H9 (cell line): Measurements from ENCODE around the gene PACS1. TPM values are rescaled to one million over a fixed set of nuclear protein-coding genes. Genes with fewer than 3 reads are reported as not detected.

Experiments
- DNase-seq: peaks from one replicate; pipeline ENCODE4 v3.0.0-alpha.2; 2017
- H2AFZ ChIP-seq: one replicate; pipeline ENCODE4 v1.6.1; 2013; ENCODE audit warnings: mild to moderate bottlenecking, low read length, control low read depth, moderate library complexity
- H2AK5ac ChIP-seq: 2 replicates; pipeline ENCODE4 v1.6.1; 2013; ENCODE audit warnings: low read length, control low read depth, mixed read lengths; ENCODE audit not compliant: insufficient read length
- H2BK120ac ChIP-seq: one replicate; pipeline ENCODE4 v1.6.1; 2013; ENCODE audit warnings: low read depth, mild to moderate bottlenecking, low read length, control low read depth, inconsistent platforms; ENCODE audit not compliant: poor library complexity, severe bottlenecking
- H2BK12ac ChIP-seq: 2 replicates; pipeline ENCODE4 v1.6.1; 2013; ENCODE audit warnings: low read length, control low read depth, mixed read lengths, low read depth; ENCODE audit not compliant: insufficient read length
- H2BK15ac ChIP-seq: 2 replicates; pipeline ENCODE4 v1.6.1; 2013; ENCODE audit warnings: low read depth, low read length, control low read depth
- H2BK20ac ChIP-seq: one replicate; pipeline ENCODE4 v1.6.1; 2013; ENCODE audit warnings: low read depth, mild to moderate bottlenecking, low read length, control low read depth, inconsistent platforms; ENCODE audit not compliant: poor library complexity, severe bottlenecking
- H2BK5ac ChIP-seq: 2 replicates; pipeline ENCODE4 v1.6.1; 2013; ENCODE audit warnings: low read length, control low read depth, mixed read lengths; ENCODE audit not compliant: insufficient read length
- H3K14ac ChIP-seq: 2 replicates; pipeline ENCODE4 v1.6.1; 2013; ENCODE audit warnings: low read length, control low read depth; ENCODE audit not compliant: insufficient read depth
- H3K18ac ChIP-seq: 2 replicates; pipeline ENCODE4 v1.6.1; 2013; ENCODE audit warnings: low read depth, mild to moderate bottlenecking, mixed read lengths, low read length, control low read depth; ENCODE audit not compliant: insufficient read length
- H3K23ac ChIP-seq: 2 replicates; pipeline ENCODE4 v1.6.1; 2013; ENCODE audit warnings: low read length, control low read depth, mixed read lengths, low read depth; ENCODE audit not compliant: insufficient read length
- H3K23me2 ChIP-seq: 2 replicates; pipeline ENCODE4 v1.6.1; 2013; ENCODE audit warnings: low read depth, mild to moderate bottlenecking, mixed read lengths, low read length, control low read depth; ENCODE audit not compliant: insufficient read length, poor library complexity, severe bottlenecking
- H3K27ac ChIP-seq: 2 replicates; pipeline ENCODE4 v1.5.1; 2013; ENCODE audit warnings: low read length, control low read depth, mixed read lengths, low read depth; ENCODE audit not compliant: insufficient read length
- H3K27me3 ChIP-seq: 2 replicates; pipeline ENCODE4 v1.6.1; 2013; ENCODE audit warnings: low read length, control low read depth, inconsistent platforms; ENCODE audit not compliant: insufficient read depth
- H3K4ac ChIP-seq: 2 replicates; pipeline ENCODE4 v1.6.1; 2013; ENCODE audit warnings: low read depth, mild to moderate bottlenecking, control low read depth, inconsistent platforms, low read length, moderate library complexity
- H3K4me1 ChIP-seq: 2 replicates; pipeline ENCODE4 v1.6.1; 2013; ENCODE audit warnings: low read length, control low read depth, inconsistent platforms; ENCODE audit not compliant: insufficient read depth
- H3K4me2 ChIP-seq: 2 replicates; pipeline ENCODE4 v1.6.1; 2013; ENCODE audit warnings: low read length, control low read depth, mixed read lengths; ENCODE audit not compliant: insufficient read length, insufficient read depth
- H3K56ac ChIP-seq: 2 replicates; pipeline ENCODE4 v1.6.1; 2013; ENCODE audit warnings: low read depth, mild to moderate bottlenecking, mixed read lengths, low read length, control low read depth; ENCODE audit not compliant: insufficient read length
- H3K79me1 ChIP-seq: 2 replicates; pipeline ENCODE4 v1.6.1; 2013; ENCODE audit warnings: low read depth, mild to moderate bottlenecking, moderate library complexity, low read length, control low read depth, inconsistent platforms; ENCODE audit not compliant: insufficient read depth, poor library complexity, severe bottlenecking
- H3K79me2 ChIP-seq: 2 replicates; pipeline ENCODE4 v1.6.1; 2013; ENCODE audit warnings: low read length, control low read depth, inconsistent platforms; ENCODE audit not compliant: insufficient read depth
- H3K9ac ChIP-seq: 2 replicates; pipeline ENCODE4 v1.6.1; 2013; ENCODE audit warnings: low read length, control low read depth, mixed read lengths; ENCODE audit not compliant: insufficient read length; ENCODE audit errors: extremely low read depth
- H3K9me3 ChIP-seq: one replicate; pipeline ENCODE4 v1.6.1; 2013; ENCODE audit warnings: low read depth, low read length, inconsistent platforms; ENCODE audit not compliant: control insufficient read depth
- H3T11ph ChIP-seq: one replicate; pipeline ENCODE4 v1.6.1; 2013; ENCODE audit warnings: mild to moderate bottlenecking, low read length, control low read depth, inconsistent platforms
- H4K20me1 ChIP-seq: one replicate; pipeline ENCODE4 v1.6.1; 2013; ENCODE audit not compliant: control insufficient read depth, insufficient read length, insufficient read depth
- H4K5ac ChIP-seq: 2 replicates; pipeline ENCODE4 v1.6.1; 2013; ENCODE audit warnings: low read depth, mild to moderate bottlenecking, mixed read lengths, low read length, control low read depth; ENCODE audit not compliant: insufficient read length
- H4K8ac ChIP-seq: replicated peaks from 2 replicates; pipeline ENCODE4 v1.6.1; 2013; ENCODE audit warnings: low read length, control low read depth, mixed read lengths, low read depth; ENCODE audit not compliant: insufficient read length
- H4K91ac ChIP-seq: 2 replicates; pipeline ENCODE4 v1.6.1; 2013; ENCODE audit warnings: low read depth, mild to moderate bottlenecking, moderate library complexity, mixed read lengths, low read length, control low read depth; ENCODE audit not compliant: insufficient read length
- H3K27ac Mint-ChIP-seq, 3 experiments: 2 replicates in 2 of 3; 3 replicates in 1 of 3; pipeline ENCODE4 v1.8.0; 2020 to 2021; ENCODE audit warnings: mixed read lengths in 3 of 3, mild to moderate bottlenecking in 1 of 3, moderate library complexity in 1 of 3
- H3K27me3 Mint-ChIP-seq: 2 replicates; pipeline ENCODE4 v1.8.0; 2021; ENCODE audit warnings: low read depth, mild to moderate bottlenecking, moderate library complexity, mixed read lengths
- H3K36me3 Mint-ChIP-seq, 3 experiments: 2 replicates in 2 of 3; 3 replicates in 1 of 3; pipeline ENCODE4 v1.8.0; 2020 to 2021; ENCODE audit warnings: low read depth in 3 of 3, mixed read lengths in 3 of 3; ENCODE audit not compliant: insufficient read depth in 1 of 3
- H3K4me1 Mint-ChIP-seq, 2 experiments: 2 replicates each; pipeline ENCODE4 v1.8.0; 2020; ENCODE audit warnings: mixed read lengths in 2 of 2
- H3K4me3 Mint-ChIP-seq, 2 experiments: 2 replicates in 1 of 2; 3 replicates in 1 of 2; pipeline ENCODE4 v1.8.0; 2020 to 2021; ENCODE audit warnings: mild to moderate bottlenecking in 2 of 2, mixed read lengths in 2 of 2, moderate library complexity in 1 of 2
- H3K9me3 Mint-ChIP-seq, 2 experiments: 2 replicates in 1 of 2; 3 replicates in 1 of 2; pipeline ENCODE4 v1.8.0; 2020; ENCODE audit warnings: mild to moderate bottlenecking in 2 of 2, mixed read lengths in 2 of 2, moderate library complexity in 1 of 2
- CTCF ChIP-seq: fragments of 200-600 bp; sonication (generic); conservative IDR thresholded peaks from 3 replicates; pipeline ENCODE4 v1.8.0; 2021; ENCODE audit warnings: antibody characterized with exemption, mild to moderate bottlenecking
- WGBS: extraction: QIAGEN DNeasy Blood & Tissue Kit; methylation state at CpG from one replicate; pipeline ENCODE4 v1.1.7; 2013; ENCODE audit warnings: missing lambda C conversion rate, low lambda C conversion rate, mixed read lengths; ENCODE audit not compliant: insufficient read length; ENCODE audit errors: extremely low coverage; 5-methylcytosine and 5-hydroxymethylcytosine counted together
- total RNA-seq: library from RNA; stranded (reverse); gene quantifications from 2 replicates; pipeline ENCODE4 v1.2.1, GENCODE V29; 2021

Gene PACS1
- total RNA-seq, 1 experiment from 2014 or later: 35.5 TPM

GRCh38 chr11:66291706-66292542 lies 221.9 kb downstream of the PACS1 start, which contains the start of gene TMEM151A:
TSS of gene TMEM151A (plus strand) at chr11:66291894. CDS start at chr11:66292014, 120 bp downstream.
- Mint-ChIP-seq H3K9me3 (no peaks in the 10 kb centered on the region; a peak in 1 of 5 replicates), H3K4me3 (peak within 1 kb of the TSS; percentile 86 to 91), H3K36me3 (peaks cover 0 to 2% (median 0%) of the 10 kb centered on the region in 3 experiments; a peak in 3 of 7 replicates), H3K27ac (no peak within 1 kb of the TSS), H3K4me1 (peaks cover 18 to 29% of the 10 kb centered on the region in 2 experiments), H3K27me3 (peaks cover 39% of the 10 kb centered on the region)
- peak within 1 kb of the TSS; percentile 12; the same call in 1 of the 2 replicates for H3K14ac ChIP-seq
- H2AK5ac ChIP-seq: no peak within 1 kb of the TSS
- peaks cover 13% of the 10 kb centered on the region for H3K23me2 ChIP-seq
- WGBS: no CpG with 5 or more reads among the region's 95 CpGs
- no peaks in the 10 kb centered on the region for H3K79me1 ChIP-seq
- H3K9ac ChIP-seq: no peak within 1 kb of the TSS
- H3K56ac ChIP-seq: no peak within 1 kb of the TSS
- H2BK20ac ChIP-seq: no peak within 1 kb of the TSS
- no peaks in the 10 kb centered on the region for H3K9me3 ChIP-seq
- H3K23ac ChIP-seq: no peak within 1 kb of the TSS
- H4K91ac ChIP-seq: no peak within 1 kb of the TSS
- H4K8ac ChIP-seq: no peak within 1 kb of the TSS
- H3T11ph ChIP-seq: no peak within 1 kb of the TSS
- H2BK120ac ChIP-seq: no peak within 1 kb of the TSS
- H3K27me3 ChIP-seq: peaks cover 8% of the 10 kb centered on the region; the same call in 1 of the 2 replicates
- DNase-seq: no peak
- H3K4me2 ChIP-seq: peak within 1 kb of the TSS; percentile 3
- no peaks in the 10 kb centered on the region for H4K20me1 ChIP-seq
- no peak within 1 kb of the TSS for H3K4ac ChIP-seq
- TF ChIP-seq CTCF: no peak
- H3K27ac ChIP-seq: no peak within 1 kb of the TSS
- H3K18ac ChIP-seq: no peak within 1 kb of the TSS
- no peak within 1 kb of the TSS for H2BK15ac ChIP-seq
- peaks cover 1% of the 10 kb centered on the region; the same call in 1 of the 2 replicates for H3K79me2 ChIP-seq
- no peak within 1 kb of the TSS for H2BK12ac ChIP-seq
- H4K5ac ChIP-seq: no peak within 1 kb of the TSS
- peaks cover 6% of the 10 kb centered on the region for H3K4me1 ChIP-seq
- H2AFZ ChIP-seq: no peak within 1 kb of the TSS
- no peak within 1 kb of the TSS for H2BK5ac ChIP-seq
